GM12874 (cell line): ENCODE data around the gene FERMT3.

ENCODE experiments used
- CTCF ChIP-seq: IDR thresholded peaks from 2 replicates; pipeline ENCODE4 v1.5.1; 2011; ENCODE audit warnings: low read depth, mild to moderate bottlenecking, control low read depth, low read length, moderate library complexity; ENCODE audit not compliant: insufficient read depth

The FERMT3 gene

GRCh38 chr11:64218628-64219353 lies 12.3 kb downstream of the FERMT3 start:
- TF ChIP-seq CTCF = no peak

GRCh38 chr11:64219354-64219684 lies 12.8 kb downstream of the FERMT3 start:
- TF ChIP-seq CTCF = no peak

GRCh38 chr11:64219755-64220154 lies 13.2 kb downstream of the FERMT3 start:
- TF ChIP-seq CTCF = no peak

- TF ChIP-seq CTCF = no peak
Measured at GRCh38 chr11:64220271-64220670, 13.8 kb downstream of the FERMT3 start.

GRCh38 chr11:64220798-64221197 lies 14.3 kb downstream of the FERMT3 start:
- TF ChIP-seq CTCF = no peak

GRCh38 chr11:64222651-64223000 lies 16.1 kb downstream of the FERMT3 start:
- no peak for TF ChIP-seq CTCF

- TF ChIP-seq CTCF = no peak
Measured at GRCh38 chr11:64223001-64223651, 16.6 kb downstream of the FERMT3 start.
